GM12891 (cell line): ENCODE results near the gene ASB3.

Experiments
- PAX5 ChIP-seq: IDR thresholded peaks from 2 replicates; pipeline ENCODE4 v1.6.1; 2011; ENCODE audit warnings: low read length, moderate library complexity, mild to moderate bottlenecking; ENCODE audit not compliant: insufficient read depth, severe bottlenecking
- POLR2A ChIP-seq: IDR thresholded peaks from 2 replicates; pipeline ENCODE4 v1.6.1; 2011; ENCODE audit warnings: low read depth, low read length, control low read depth
- POLR2AphosphoS5 ChIP-seq: IDR thresholded peaks from 2 replicates; pipeline ENCODE4 v1.6.1; 2011; ENCODE audit warnings: low read depth, low read length, control low read depth
- POU2F2 ChIP-seq: IDR thresholded peaks from 2 replicates; pipeline ENCODE4 v1.6.1; 2011; ENCODE audit warnings: low read depth, mild to moderate bottlenecking, control low read depth, low read length, moderate library complexity
- TAF1 ChIP-seq: IDR thresholded peaks from 2 replicates; pipeline ENCODE4 v1.6.1; 2011; ENCODE audit warnings: low read depth, low read length, control low read depth

DNA sequence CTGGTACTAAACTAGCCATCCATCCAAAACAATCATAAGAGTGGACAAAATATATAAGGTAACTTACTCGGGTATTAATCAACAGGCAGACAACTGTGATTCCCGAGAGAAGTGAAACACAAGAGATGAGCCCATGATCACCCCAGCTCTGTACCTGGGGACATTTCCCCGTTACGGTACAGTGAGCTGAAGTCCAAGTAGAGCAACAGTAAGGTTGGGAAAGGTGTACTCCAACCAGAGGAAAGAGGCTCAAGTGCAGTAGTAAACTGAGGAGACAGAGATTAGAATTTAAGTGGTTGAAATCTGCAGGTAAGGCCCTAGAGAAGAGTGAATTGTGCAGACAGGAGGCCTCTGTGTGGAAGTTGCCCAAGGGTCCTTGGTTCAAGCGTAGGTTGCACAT, 49.7 kb downstream of the ASB3 start:
- TF ChIP-seq POLR2AphosphoS5, result no peak
- no peak for TF ChIP-seq POLR2A
- TF ChIP-seq TAF1, result no peak
- no peak for TF ChIP-seq PAX5
- TF ChIP-seq POU2F2, result no peak
